Activated CD4-positive, alpha-beta T cell treated with anti-CD3 and anti-CD28 coated beads, Interleukin-2, amount 50 U/mL, for 1 hour (primary cell): ENCODE data around the gene STN1.

Experiments used
- DNase-seq: peaks from one replicate; pipeline ENCODE4 v3.0.0-alpha.2; 2020

Gene STN1

DNA sequence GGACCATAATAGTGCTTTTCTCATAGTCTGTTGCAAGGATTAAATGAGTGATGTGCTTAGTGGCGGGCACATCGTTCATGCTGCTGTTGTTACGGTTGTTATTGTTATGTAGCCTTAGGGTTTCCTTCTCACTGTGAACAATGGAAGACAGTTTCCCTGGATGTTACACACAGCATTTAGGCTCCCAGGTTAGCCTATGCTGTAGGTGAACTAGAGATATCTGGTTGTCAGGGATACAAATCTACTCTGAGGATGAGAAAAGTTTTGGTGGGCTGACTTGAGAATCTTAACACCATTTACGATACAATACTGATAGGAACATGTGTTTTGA is 77.3 kb downstream of the STN1 start:
- no peak for DNase-seq

DNA sequence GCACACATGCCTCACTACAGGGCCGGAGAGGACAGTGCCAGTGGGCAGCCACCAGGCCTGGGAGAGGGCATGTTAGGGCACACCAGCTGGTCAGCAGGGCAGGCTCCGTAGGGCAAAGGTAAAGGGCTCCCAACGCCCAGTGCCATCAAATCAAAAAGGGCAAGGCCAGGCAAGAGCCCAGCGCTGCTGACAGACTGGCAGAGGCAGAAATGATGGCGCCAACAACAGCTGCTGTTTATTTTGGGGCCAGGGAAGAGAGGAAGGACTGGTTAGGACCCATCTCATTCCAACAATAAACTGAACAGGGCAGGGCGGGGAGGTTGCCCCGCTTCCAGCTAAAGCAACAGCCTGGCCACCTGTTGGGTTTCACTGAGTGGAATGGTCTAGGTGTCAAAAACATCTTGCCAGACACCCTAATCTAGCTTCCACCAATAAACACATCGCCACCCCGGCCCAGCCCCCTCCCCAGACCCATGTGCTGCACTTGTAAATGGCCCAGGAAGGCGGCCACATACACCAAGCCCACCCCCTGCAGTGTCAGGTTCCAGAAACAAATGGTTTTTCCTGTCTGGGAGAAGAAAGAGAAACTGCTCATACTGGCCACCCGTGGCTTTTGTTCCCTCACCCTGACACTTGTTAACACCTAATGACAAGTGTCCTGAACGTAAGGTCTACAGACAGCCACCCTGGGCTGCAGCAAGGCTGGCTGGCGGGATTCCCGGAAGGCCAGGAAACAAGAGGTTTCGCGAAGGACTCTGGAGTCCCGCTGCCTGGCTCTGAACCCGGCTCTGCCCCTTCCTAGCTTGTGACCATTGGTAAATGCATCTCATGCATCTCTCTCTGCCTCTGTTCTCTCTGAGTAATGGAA is 77.9 kb downstream of the STN1 start:
- no peak for DNase-seq

DNA sequence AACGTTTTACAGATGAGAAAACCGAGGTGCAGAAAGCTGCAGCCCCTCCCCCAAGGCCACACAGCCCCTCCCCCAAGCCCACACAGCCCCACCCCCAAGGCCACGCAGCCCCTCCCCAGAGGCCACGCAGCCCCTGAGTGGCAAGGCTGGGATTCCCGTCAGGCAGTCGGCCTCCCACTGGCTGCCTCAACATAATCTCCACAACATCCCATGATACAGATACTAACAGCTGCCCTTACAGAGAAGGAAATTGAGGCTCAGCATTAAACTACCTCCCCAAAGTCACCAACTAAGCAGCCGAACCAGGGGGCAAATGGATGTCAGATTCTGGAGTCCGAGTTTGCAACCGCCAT is 78.5 kb downstream of the STN1 start:
- no peak for DNase-seq

- DNase-seq = no peak
Observed at GRCh38 chr10:103838862-103839518, 79.0 kb downstream of the STN1 start.

DNA sequence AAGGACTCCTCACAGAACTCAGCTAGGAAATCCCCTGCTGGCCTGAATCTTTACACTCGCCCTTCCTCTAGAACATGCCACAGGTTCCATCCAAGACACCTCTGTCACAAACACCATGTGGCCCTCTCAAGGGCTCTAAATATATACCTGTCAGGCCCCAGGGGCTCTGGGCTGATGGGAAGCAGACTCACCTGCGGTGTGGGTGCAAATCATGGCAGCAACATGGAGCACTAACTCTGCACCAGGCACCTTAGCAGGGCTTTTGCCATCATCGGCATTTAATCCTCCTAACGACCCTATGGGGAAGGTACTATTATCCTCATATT is 80.0 kb downstream of the STN1 start:
- DNase-seq = no peak

- no peak for DNase-seq
Observed at GRCh38 chr10:103837370-103838069, 80.5 kb downstream of the STN1 start.

DNA sequence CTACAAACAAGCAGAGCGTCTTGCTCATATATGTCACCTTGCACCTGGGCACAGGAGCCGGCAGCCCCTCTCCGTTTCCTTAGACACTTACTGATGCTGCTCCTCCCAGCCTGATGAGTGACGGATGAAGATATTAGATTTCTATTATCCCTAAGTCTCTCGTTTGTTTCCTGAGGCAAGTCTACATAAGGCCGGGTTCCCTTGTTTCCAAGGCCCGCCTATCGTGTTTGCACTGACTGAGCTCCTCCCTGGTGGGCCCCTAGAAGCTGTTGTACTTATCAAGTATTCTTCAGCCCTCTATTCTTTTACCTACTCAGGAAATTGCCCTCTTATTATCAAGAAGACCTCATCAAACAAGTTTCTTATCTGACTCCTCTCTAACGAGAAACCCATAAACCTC is 81.1 kb downstream of the STN1 start:
- DNase-seq = no peak

DNA sequence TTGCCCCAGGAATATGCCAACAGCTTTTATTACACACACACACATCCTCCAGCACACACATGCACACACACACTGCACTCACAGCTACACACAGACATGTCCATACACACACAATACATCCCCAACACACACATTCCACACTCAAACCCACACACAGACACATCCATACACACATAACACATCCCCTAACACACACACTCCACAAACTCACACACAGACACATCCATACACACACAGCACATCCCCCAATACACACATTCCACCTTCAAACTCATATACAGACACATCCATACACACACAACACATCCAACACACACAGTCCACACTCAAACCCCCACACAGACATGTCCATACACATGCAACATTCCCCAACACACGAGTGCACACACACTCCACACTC is 81.7 kb downstream of the STN1 start:
- no peak for DNase-seq

- DNase-seq = no peak
Observed at GRCh38 chr10:103835096-103836050, 82.6 kb downstream of the STN1 start.

GRCh38 chr10:103834436-103835095 is 83.4 kb downstream of the STN1 start:
- no peak for DNase-seq

DNA sequence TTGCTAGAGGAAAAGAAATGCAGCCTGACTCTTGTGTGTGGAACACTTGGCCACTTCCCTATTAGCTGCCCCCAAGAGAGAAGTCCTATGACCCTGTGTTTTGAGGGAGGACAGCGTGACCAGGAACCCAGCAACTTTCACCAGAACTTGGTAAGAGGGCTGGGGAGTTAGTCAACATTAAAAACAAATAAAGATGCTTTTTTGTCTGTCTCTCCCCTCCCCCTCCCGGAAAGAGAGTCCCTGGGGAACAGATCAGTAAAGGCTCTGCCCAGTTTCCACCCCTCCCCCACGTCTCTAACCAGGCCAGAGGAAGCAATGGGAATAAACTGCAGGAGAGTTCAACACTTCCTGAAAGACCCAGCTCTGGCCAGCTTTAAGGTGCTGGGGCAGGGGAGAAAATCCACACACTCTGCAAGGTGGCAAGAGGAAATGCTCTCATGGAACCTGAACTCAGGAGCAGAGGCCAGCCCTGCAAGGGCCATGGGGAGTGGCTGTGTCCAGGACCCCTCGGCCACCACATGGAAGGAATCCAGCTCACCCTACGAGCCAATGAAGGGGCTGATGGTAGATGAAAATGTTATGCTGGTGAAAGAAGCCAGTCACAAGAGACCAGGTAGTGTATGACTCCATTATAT is 84.1 kb downstream of the STN1 start:
- DNase-seq = no peak

DNA sequence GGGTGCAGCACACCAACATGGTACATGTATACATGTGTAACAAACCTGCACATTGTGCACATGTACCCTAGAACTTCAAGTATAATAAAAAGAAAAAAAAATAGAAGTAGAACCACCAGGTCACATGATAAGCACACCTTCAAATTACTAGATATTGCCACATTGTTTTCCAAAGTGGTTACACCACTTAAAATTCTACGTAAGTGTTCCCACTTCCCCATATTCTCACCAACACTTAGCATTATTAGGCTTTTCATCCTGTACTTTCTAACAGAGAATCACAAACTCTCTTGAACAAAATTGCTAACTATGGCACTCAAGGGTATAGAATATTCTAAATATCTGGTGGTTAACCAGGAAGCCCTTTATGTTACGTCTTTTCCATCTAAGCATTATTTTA is 85.2 kb downstream of the STN1 start:
- DNase-seq = no peak
